Panc1 (cell line): ENCODE data around the gene EXT2. TPM values are rescaled to one million over a fixed set of nuclear protein-coding genes. Genes with fewer than 3 reads are reported as not detected.

Experiments used
- ATAC-seq: fragments of 200-7000 bp; cut with Tn5 transposase; 2 replicates; pipeline ENCODE4 v1.9.1; 2020; ENCODE audit warnings: mild to moderate bottlenecking, moderate library complexity
- BruUV-seq: library from RNA; stranded (reverse); fragments of 400-500 nt; replicated peaks from 2 replicates; lab custom pipeline; 2021; lab: Mats Ljungman, UMichigan
- CTCF ChIA-PET: fragments of 300-600 bp; sonication (Branson Sonifier 250); formaldehyde crosslinking; loops from one replicate; lab custom pipeline; 2022; ENCODE audit warnings: antibody characterized with exemption; lab: Charles Lee
- POLR2A ChIA-PET: fragments of 300-600 bp; sonication (Branson Sonifier 250); formaldehyde crosslinking; loops from one replicate; lab custom pipeline; 2022; ENCODE audit warnings: antibody characterized with exemption; lab: Charles Lee
- DNase-seq: peaks from one replicate; pipeline ENCODE4 v3.0.0-alpha.2; 2010; ENCODE audit warnings: low read depth, low spot score
- H3K27ac ChIP-seq: 2 replicates; pipeline ENCODE4 v1.5.1; 2011; ENCODE audit warnings: mild to moderate bottlenecking, low read length, inconsistent platforms
- H3K27me3 ChIP-seq: fragments of 200-500 bp; sonication (Bioruptor generic); 2 replicates; pipeline ENCODE4 v1.6.0; 2014; ENCODE audit warnings: low read length, inconsistent platforms; ENCODE audit not compliant: control insufficient read depth, insufficient read depth
- H3K36me3 ChIP-seq: fragments of 200-500 bp; sonication (Bioruptor generic); 2 replicates; pipeline ENCODE4 v1.5.1; 2014; ENCODE audit warnings: inconsistent platforms, mild to moderate bottlenecking, low read length, moderate library complexity; ENCODE audit not compliant: control insufficient read depth, insufficient read depth
- H3K4me1 ChIP-seq: 2 replicates; pipeline ENCODE4 v1.5.1; 2011; ENCODE audit warnings: inconsistent platforms, mild to moderate bottlenecking, low read length, moderate library complexity; ENCODE audit not compliant: control insufficient read depth, insufficient read depth
- H3K4me3 ChIP-seq, 2 experiments: 2 replicates each; pipeline ENCODE4 v1.5.1; 2011 to 2012; ENCODE audit warnings: low read depth in 2 of 2, low read length in 2 of 2, mild to moderate bottlenecking in 2 of 2, inconsistent platforms in 1 of 2, moderate library complexity in 1 of 2
- H3K9me3 ChIP-seq: fragments of 200-500 bp; sonication (Bioruptor generic); 2 replicates; pipeline ENCODE4 v1.5.1; 2014; ENCODE audit warnings: low read depth, mild to moderate bottlenecking, inconsistent platforms, low read length, moderate library complexity; ENCODE audit not compliant: control insufficient read depth, insufficient read depth
- POLR2AphosphoS5 ChIP-seq: IDR thresholded peaks from 2 replicates; pipeline ENCODE4 v1.6.1; 2012; ENCODE audit warnings: mild to moderate bottlenecking, low read depth, low read length, moderate library complexity
- SIN3A ChIP-seq: IDR thresholded peaks from 2 replicates; pipeline ENCODE4 v1.6.1; 2012; ENCODE audit warnings: low read depth, mild to moderate bottlenecking, low read length, moderate library complexity, borderline replicate concordance; ENCODE audit not compliant: insufficient read depth
- TCF7L2 ChIP-seq: IDR thresholded peaks from 2 replicates; pipeline ENCODE4 v1.6.1; 2011; ENCODE audit warnings: mild to moderate bottlenecking, low read depth, low read length, inconsistent platforms
- in situ Hi-C: cut with HindIII; loops from 2 replicates; pipeline ENCODE4 v1.10.0; 2016; ENCODE audit warnings: low sequenced_read_pairs, low pct_unique_long_range_greater_than_20kb
- intact Hi-C: fragments of 100-400 bp; cut with micrococcal nuclease; formaldehyde crosslinking; loops from one replicate; pipeline ENCODE4 v1.10.0; 2022; ENCODE audit not compliant: unreplicated experiment
- total RNA-seq: library from RNA; stranded (reverse); gene quantifications from one replicate; pipeline ENCODE4 v1.2.1, GENCODE V29; 2021; ENCODE audit not compliant: unreplicated experiment
- TF ChIP-seq, protein P1 (sequence below): fragments of 450-650 bp; IDR thresholded peaks from 2 replicates; pipeline ENCODE4 v1.5.1; 2017; ENCODE audit warnings: mild to moderate bottlenecking
- TF ChIP-seq, protein P2 (sequence below), 2 experiments: IDR thresholded peaks; 2 replicates each; pipeline ENCODE4 v1.6.1; 2011 to 2012; ENCODE audit warnings: low read depth in 2 of 2, control low read depth in 1 of 2, low read length in 1 of 2, mild to moderate bottlenecking in 1 of 2, moderate library complexity in 1 of 2; ENCODE audit not compliant: insufficient read depth in 1 of 2

EXT2 gene
- total RNA-seq, 1 experiment from 2014 or later: 57.5 TPM

DNA sequence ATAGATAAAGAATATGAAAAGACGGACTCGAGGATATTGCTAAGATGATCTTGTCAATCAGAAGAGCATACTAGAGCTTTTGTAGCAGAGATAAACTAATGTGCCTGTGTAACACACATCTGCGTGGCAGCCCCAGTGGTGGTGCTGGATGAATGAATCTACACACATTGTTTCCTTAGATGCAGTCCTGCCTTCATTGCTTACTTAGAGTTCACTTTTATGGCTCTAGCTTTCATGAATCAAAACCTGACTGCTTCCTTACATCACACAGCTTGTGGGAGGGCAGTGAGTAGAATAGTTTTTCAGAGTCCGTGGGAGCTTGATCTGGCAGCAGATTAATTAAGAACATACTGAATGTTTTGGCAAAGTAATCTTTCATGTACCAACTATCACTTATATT, 83.7 kb downstream of the EXT2 start:
- in situ Hi-C loops (no loop called here), intact Hi-C loops (no loop called here)
- Histone ChIP-seq H3K27me3 (no peaks in the 10 kb centered on the region), H3K27ac (no peak overlapping the region), H3K4me1 (no peaks in the 10 kb centered on the region), H3K9me3 (no peaks in the 10 kb centered on the region), H3K4me3 (no peak overlapping the region), H3K36me3 (no peaks in the 10 kb centered on the region; the same call in 1 of the 2 replicates)
- ChIA-PET POLR2A (no interaction called here), CTCF (interaction anchor here (0.7 kb wide), 1 partner anchor 85 kb away, joined by 3 read pairs; no protein-coding TSS in a partner anchor)
- TF ChIP-seq TCF7L2 (no peak), POLR2AphosphoS5 (no peak), SIN3A (no peak)
- TF ChIP-seq, protein P1, sequence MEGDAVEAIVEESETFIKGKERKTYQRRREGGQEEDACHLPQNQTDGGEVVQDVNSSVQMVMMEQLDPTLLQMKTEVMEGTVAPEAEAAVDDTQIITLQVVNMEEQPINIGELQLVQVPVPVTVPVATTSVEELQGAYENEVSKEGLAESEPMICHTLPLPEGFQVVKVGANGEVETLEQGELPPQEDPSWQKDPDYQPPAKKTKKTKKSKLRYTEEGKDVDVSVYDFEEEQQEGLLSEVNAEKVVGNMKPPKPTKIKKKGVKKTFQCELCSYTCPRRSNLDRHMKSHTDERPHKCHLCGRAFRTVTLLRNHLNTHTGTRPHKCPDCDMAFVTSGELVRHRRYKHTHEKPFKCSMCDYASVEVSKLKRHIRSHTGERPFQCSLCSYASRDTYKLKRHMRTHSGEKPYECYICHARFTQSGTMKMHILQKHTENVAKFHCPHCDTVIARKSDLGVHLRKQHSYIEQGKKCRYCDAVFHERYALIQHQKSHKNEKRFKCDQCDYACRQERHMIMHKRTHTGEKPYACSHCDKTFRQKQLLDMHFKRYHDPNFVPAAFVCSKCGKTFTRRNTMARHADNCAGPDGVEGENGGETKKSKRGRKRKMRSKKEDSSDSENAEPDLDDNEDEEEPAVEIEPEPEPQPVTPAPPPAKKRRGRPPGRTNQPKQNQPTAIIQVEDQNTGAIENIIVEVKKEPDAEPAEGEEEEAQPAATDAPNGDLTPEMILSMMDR: no peak
- TF ChIP-seq, protein P2, sequence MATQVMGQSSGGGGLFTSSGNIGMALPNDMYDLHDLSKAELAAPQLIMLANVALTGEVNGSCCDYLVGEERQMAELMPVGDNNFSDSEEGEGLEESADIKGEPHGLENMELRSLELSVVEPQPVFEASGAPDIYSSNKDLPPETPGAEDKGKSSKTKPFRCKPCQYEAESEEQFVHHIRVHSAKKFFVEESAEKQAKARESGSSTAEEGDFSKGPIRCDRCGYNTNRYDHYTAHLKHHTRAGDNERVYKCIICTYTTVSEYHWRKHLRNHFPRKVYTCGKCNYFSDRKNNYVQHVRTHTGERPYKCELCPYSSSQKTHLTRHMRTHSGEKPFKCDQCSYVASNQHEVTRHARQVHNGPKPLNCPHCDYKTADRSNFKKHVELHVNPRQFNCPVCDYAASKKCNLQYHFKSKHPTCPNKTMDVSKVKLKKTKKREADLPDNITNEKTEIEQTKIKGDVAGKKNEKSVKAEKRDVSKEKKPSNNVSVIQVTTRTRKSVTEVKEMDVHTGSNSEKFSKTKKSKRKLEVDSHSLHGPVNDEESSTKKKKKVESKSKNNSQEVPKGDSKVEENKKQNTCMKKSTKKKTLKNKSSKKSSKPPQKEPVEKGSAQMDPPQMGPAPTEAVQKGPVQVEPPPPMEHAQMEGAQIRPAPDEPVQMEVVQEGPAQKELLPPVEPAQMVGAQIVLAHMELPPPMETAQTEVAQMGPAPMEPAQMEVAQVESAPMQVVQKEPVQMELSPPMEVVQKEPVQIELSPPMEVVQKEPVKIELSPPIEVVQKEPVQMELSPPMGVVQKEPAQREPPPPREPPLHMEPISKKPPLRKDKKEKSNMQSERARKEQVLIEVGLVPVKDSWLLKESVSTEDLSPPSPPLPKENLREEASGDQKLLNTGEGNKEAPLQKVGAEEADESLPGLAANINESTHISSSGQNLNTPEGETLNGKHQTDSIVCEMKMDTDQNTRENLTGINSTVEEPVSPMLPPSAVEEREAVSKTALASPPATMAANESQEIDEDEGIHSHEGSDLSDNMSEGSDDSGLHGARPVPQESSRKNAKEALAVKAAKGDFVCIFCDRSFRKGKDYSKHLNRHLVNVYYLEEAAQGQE (IDR thresholded peaks at IDR 0.05; ENCODE audit: insufficient read depth in 1 of 2, low read depth in 2 of 2, low read length in 1 of 2): no peak
- no TSS peak for BruUV-seq
- DNase-seq (no peak), ATAC-seq (no peak)

GRCh38 chr11:44180107-44180506, 84.6 kb downstream of the EXT2 start:
- CTCF ChIA-PET: no interaction called here
- no TSS peak for BruUV-seq

More at GRCh38 chr11:44180107-44180506, 84.6 kb downstream of the EXT2 start:
- Histone ChIP-seq H3K27me3 (no peaks in the 10 kb centered on the region), H3K4me3 (no peak overlapping the region), H3K4me1 (no peaks in the 10 kb centered on the region), H3K36me3 (no peaks in the 10 kb centered on the region; the same call in 1 of the 2 replicates), H3K27ac (no peak overlapping the region), H3K9me3 (no peaks in the 10 kb centered on the region)
- no peak for DNase-seq
- POLR2A ChIA-PET: no interaction called here
- TF ChIP-seq SIN3A (no peak), TCF7L2 (no peak), POLR2AphosphoS5 (no peak)
- TF ChIP-seq, protein P1: no peak
- TF ChIP-seq, protein P2 (IDR thresholded peaks at IDR 0.05; ENCODE audit: insufficient read depth in 1 of 2, low read depth in 2 of 2, low read length in 1 of 2): no peak
- intact Hi-C loops: no loop called here
- in situ Hi-C loops: no loop called here
- ATAC-seq: no peak
